Measurements from ENCODE around the gene SLC38A8.

SLC38A8 gene

GRCh38 chr16:83967838-83968305 lies 74.7 kb downstream of the SLC38A8 start, which contains the start of gene NECAB2:
Gene NECAB2, plus strand, starts transcription at chr16:83968244. Its CDS starts 405 bp downstream, at chr16:83968649.
- TF ChIP-seq CTCF (IDR thresholded peaks at IDR 0.05; ENCODE audit: control extremely low read depth, extremely low read depth, low read depth, missing control alignments) = peak; percentile 81

GRCh38 chr16:83967091-83967490 lies 75.5 kb downstream of the SLC38A8 start:
- CTCF ChIA-PET = interaction anchor here (1.3 to 3.4 kb wide), 2 partner anchors 11 to 220 kb away, joined by 5 to 11 read pairs; partner anchors contain the start of gene TAF1C
- TF ChIP-seq CTCF (IDR thresholded peaks at IDR 0.05; ENCODE audit: control extremely low read depth, extremely low read depth, low read depth, missing control alignments) = no peak
- no peak for DNase-seq (ENCODE audit: extremely low spot score)
- POLR2A ChIA-PET = no interaction called here

More at GRCh38 chr16:83967838-83968305, 74.7 kb downstream of the SLC38A8 start, which contains the start of gene NECAB2:
- ChIA-PET POLR2A (no interaction called here), CTCF (no interaction called here)
- DNase-seq (ENCODE audit: extremely low spot score) = peak; percentile 83

- no peak for TF ChIP-seq CTCF (IDR thresholded peaks at IDR 0.05; ENCODE audit: control extremely low read depth, extremely low read depth, low read depth, missing control alignments)
- DNase-seq (ENCODE audit: extremely low spot score) = no peak
- ChIA-PET POLR2A (no interaction called here), CTCF (interaction anchor here (0.8 to 3.4 kb wide), 3 partner anchors 10 to 221 kb away, joined by 4 to 11 read pairs (median 5); partner anchors contain the start of genes OSGIN1 and TAF1C)
Observed at GRCh38 chr16:83966153-83966696, 76.4 kb downstream of the SLC38A8 start.

- POLR2A ChIA-PET = interaction anchor here (0.6 kb wide), 1 partner anchor 966 kb away, joined by 6 read pairs; no protein-coding TSS in a partner anchor
- no peak for DNase-seq (ENCODE audit: extremely low spot score)
- CTCF ChIA-PET = interaction anchor here (0.8 to 3.4 kb wide), 3 partner anchors 12 to 221 kb away, joined by 4 to 11 read pairs (median 4); partner anchors contain the start of genes OSGIN1 and TAF1C
- no peak for TF ChIP-seq CTCF (IDR thresholded peaks at IDR 0.05; ENCODE audit: control extremely low read depth, extremely low read depth, low read depth, missing control alignments)
Observed at GRCh38 chr16:83965444-83966152, 77.0 kb downstream of the SLC38A8 start.

- no peak for DNase-seq (ENCODE audit: extremely low spot score)
- no peak for TF ChIP-seq CTCF (IDR thresholded peaks at IDR 0.05; ENCODE audit: control extremely low read depth, extremely low read depth, low read depth, missing control alignments)
- CTCF ChIA-PET = interaction anchor here (1.2 to 3.4 kb wide), 3 partner anchors 9 to 222 kb away, joined by 4 to 11 read pairs (median 7); partner anchors contain the start of gene TAF1C
- POLR2A ChIA-PET = interaction anchor here (0.6 kb wide), 1 partner anchor 965 kb away, joined by 6 read pairs; no protein-coding TSS in a partner anchor
Observed at GRCh38 chr16:83964684-83965443, 77.7 kb downstream of the SLC38A8 start.
